HL-60 (cell line): ENCODE data around the gene AKT1S1.

Experiments
- DNase-seq, 2 experiments: peaks; one replicate each; pipeline ENCODE4 v3.0.0-alpha.2; 2010 to 2020; ENCODE audit warnings: low read depth in 1 of 2, low spot score in 1 of 2
- H3K27ac ChIP-seq: fragments of 250-450 bp; sonication (Bioruptor Pico); replicated peaks from 2 replicates; pipeline ENCODE4 v1.5.1; 2020; ENCODE audit warnings: mild to moderate bottlenecking, moderate library complexity
- H3K27me3 ChIP-seq: fragments of 250-450 bp; sonication (Bioruptor Pico); 2 replicates; pipeline ENCODE4 v1.5.1; 2021; ENCODE audit warnings: mild to moderate bottlenecking, moderate library complexity; ENCODE audit not compliant: insufficient read depth, poor library complexity, severe bottlenecking
- H3K4me3 ChIP-seq: replicated peaks from 2 replicates; pipeline ENCODE4 v1.5.1; 2011; ENCODE audit warnings: mild to moderate bottlenecking, control low read depth, low read length; ENCODE audit not compliant: insufficient read depth
- CTCF ChIP-seq: IDR thresholded peaks from one replicate; pipeline ENCODE4 v1.5.1; 2011; ENCODE audit warnings: low read length, control low read depth, inconsistent platforms; ENCODE audit not compliant: insufficient read depth
- GABPA ChIP-seq: IDR thresholded peaks from 2 replicates; pipeline ENCODE4 v1.6.1; 2012; ENCODE audit warnings: low read depth
- POLR2AphosphoS5 ChIP-seq: IDR thresholded peaks from 2 replicates; pipeline ENCODE4 v1.6.1; 2012; ENCODE audit warnings: low read depth
- REST ChIP-seq: IDR thresholded peaks from 2 replicates; pipeline ENCODE4 v1.6.1; 2012; ENCODE audit warnings: low read depth; ENCODE audit not compliant: insufficient replicate concordance
- SPI1 ChIP-seq: IDR thresholded peaks from 2 replicates; pipeline ENCODE4 v1.6.1; 2012; ENCODE audit warnings: low read depth, mild to moderate bottlenecking, borderline replicate concordance

Gene AKT1S1

GRCh38 chr19:49895566-49896297 lies 18.6 kb upstream of the AKT1S1 start:
- no peak overlapping the region for H3K27ac ChIP-seq
- DNase-seq = no peak
- H3K4me3 ChIP-seq = no peak overlapping the region
- no peaks in the 10 kb centered on the region for H3K27me3 ChIP-seq
- TF ChIP-seq GABPA (no peak), REST (no peak), CTCF (no peak), POLR2AphosphoS5 (no peak), SPI1 (no peak)

GRCh38 chr19:49894879-49895565 lies 17.9 kb upstream of the AKT1S1 start:
- TF ChIP-seq CTCF (no peak), POLR2AphosphoS5 (no peak), SPI1 (no peak), REST (no peak), GABPA (no peak)
- DNase-seq = no peak
- H3K4me3 ChIP-seq = no peak overlapping the region

GRCh38 chr19:49894011-49894664 lies 17.0 kb upstream of the AKT1S1 start:
- H3K4me3 ChIP-seq = no peak overlapping the region
- H3K27ac ChIP-seq = no peak overlapping the region

More at GRCh38 chr19:49894879-49895565, 17.9 kb upstream of the AKT1S1 start:
- H3K27me3 ChIP-seq = no peaks in the 10 kb centered on the region
- no peak overlapping the region for H3K27ac ChIP-seq

More at GRCh38 chr19:49894011-49894664, 17.0 kb upstream of the AKT1S1 start:
- no peaks in the 10 kb centered on the region for H3K27me3 ChIP-seq
- DNase-seq = no peak
- TF ChIP-seq SPI1 = no peak
- TF ChIP-seq REST = no peak
- TF ChIP-seq GABPA = no peak
- TF ChIP-seq CTCF = no peak
